Measurements from ENCODE around the gene ARF3. TPM values are rescaled to one million over a fixed set of nuclear protein-coding genes. Genes with fewer than 3 reads are reported as not detected.
"Not testable (repeated sequence)": the region's sequence is repeated elsewhere in the genome, so short reads cannot be mapped to it uniquely, and the experiment has no call there.

ARF3 gene
- total RNA-seq, 2 experiments from 2014 or later, result 58.3 to 67.6 TPM

- intact Hi-C loops (cut with micrococcal nuclease), result no loop called here
- peaks cover 48% of the 10 kb centered on the region for H3K4me1 Mint-ChIP-seq (ENCODE audit: low read depth)
- POLR2A ChIA-PET, result interaction anchor here (0.6 to 6.2 kb wide), 28 partner anchors 8 to 234 kb away, joined by 3 to 39 read pairs (median 4); partner anchors contain the start of genes ARF3, DDX23, PRKAG1 and RND1
Measured at GRCh38 chr12:48924617-48925303, 32.5 kb downstream of the ARF3 start.

GRCh38 chr12:48923117-48923516 lies 34.2 kb downstream of the ARF3 start:
- peaks cover 53% of the 10 kb centered on the region for H3K4me1 Mint-ChIP-seq (ENCODE audit: low read depth)
- no peaks in the 10 kb centered on the region for H3K9me3 Mint-ChIP-seq
- H3K4me3 Mint-ChIP-seq, result peak overlapping the region; percentile 88
- POLR2A ChIA-PET, result interaction anchor here (0.7 to 6.2 kb wide), 10 partner anchors 10 to 123 kb away, joined by 3 to 39 read pairs (median 6); partner anchors contain the start of genes ARF3, DDX23, RND1 and WNT1
- DNase-seq (no peak), ATAC-seq (no peak)
- TF ChIP-seq CTCF (IDR thresholded peaks at IDR 0.05), result no peak
- H3K27ac Mint-ChIP-seq, result peak overlapping the region; percentile 96
- CTCF ChIA-PET, result interaction anchor here (1.0 to 8.3 kb wide), 12 partner anchors 11 to 70 kb away, joined by 3 to 87 read pairs (median 17); partner anchors contain the start of genes ARF3 and DDX23
- H3K36me3 Mint-ChIP-seq (ENCODE audit: low read depth), result peaks cover 35% of the 10 kb centered on the region
- H3K27me3 Mint-ChIP-seq, result no peaks in the 10 kb centered on the region
- intact Hi-C loops (cut with micrococcal nuclease), result no loop called here

More at GRCh38 chr12:48924617-48925303, 32.5 kb downstream of the ARF3 start:
- CTCF ChIA-PET, result interaction anchor here (0.6 to 8.3 kb wide), 36 partner anchors 11 to 157 kb away, joined by 3 to 87 read pairs (median 5); partner anchors contain the start of genes ARF3, DDX23, RND1 and WNT1
- peak overlapping the region; percentile 96 for H3K27ac Mint-ChIP-seq
- H3K9me3 Mint-ChIP-seq, result no peaks in the 10 kb centered on the region
- no peaks in the 10 kb centered on the region for H3K27me3 Mint-ChIP-seq
- peak; percentile 85 for TF ChIP-seq CTCF (IDR thresholded peaks at IDR 0.05)
- DNase-seq, result peak; percentile 87
- H3K36me3 Mint-ChIP-seq (ENCODE audit: low read depth), result peaks cover 37% of the 10 kb centered on the region
- peak; percentile 76 for ATAC-seq
- H3K4me3 Mint-ChIP-seq, result peak overlapping the region; percentile 88

DNA sequence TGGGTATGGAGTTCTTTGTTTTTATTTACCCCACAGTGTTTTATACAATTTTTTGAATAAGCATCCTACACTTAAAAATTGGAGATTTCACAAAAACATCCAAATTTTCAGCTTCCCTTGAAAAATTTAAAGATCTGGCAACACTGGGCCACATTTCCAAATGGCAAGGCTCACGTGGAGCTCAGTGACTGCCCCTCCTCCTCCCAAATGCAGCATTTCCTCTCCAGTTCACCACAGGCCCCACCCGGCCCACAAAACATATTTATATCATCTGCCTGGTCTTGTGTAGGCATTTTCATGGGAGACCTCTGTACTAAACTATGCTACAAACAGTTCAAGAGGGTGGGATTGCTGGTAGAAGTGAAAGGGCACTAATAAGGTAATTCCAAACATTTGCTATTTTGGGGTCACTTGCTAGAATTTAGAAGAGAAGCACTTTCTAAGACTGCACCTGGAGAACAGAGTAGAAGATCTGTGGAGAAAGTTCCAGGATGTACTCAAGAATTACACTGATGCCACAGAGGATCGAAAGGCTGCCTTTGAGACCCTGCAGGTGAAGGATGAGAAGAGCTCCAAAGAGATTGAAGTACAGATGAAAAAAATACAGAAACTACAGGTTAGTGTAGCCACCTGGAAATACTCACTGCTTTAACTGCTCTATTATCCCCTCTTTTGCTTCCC lies 39.3 kb downstream of the ARF3 start:
- Mint-ChIP-seq H3K4me1 (ENCODE audit: low read depth) (peaks cover 34% of the 10 kb centered on the region), H3K27me3 (no peaks in the 10 kb centered on the region), H3K36me3 (ENCODE audit: low read depth) (peaks cover 27% of the 10 kb centered on the region), H3K27ac (peak overlapping the region; percentile 90), H3K4me3 (peak overlapping the region; percentile 51), H3K9me3 (no peaks in the 10 kb centered on the region)
- intact Hi-C loops (cut with micrococcal nuclease), result no loop called here
- ChIA-PET CTCF (interaction anchor here (0.6 to 2.0 kb wide), 7 partner anchors 14 to 65 kb away, joined by 3 to 6 read pairs (median 5); a partner anchor contains a TSS), POLR2A (no interaction called here)
- no peak for TF ChIP-seq CTCF (IDR thresholded peaks at IDR 0.05)
- ATAC-seq, result peak; percentile 72
- DNase-seq, result peak; percentile 59

DNA sequence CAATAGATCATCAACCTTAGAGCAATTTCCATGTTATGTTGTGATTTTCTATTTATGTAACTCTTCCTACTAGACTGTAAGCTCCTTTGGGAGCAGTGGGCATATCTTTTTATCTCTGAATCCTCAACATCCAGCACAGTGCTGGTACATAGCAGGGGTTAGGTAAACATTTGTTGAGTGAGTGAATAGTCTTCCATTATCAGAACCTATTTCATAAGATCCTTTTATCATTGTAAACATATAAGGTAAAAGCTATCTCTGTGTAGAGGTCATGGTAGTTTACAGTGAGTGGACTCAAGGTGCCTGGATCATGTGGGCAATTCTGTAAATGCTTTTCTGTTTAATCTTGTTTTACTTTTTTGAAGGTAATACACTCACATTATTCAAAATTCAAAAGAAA lies 47.1 kb downstream of the ARF3 start:
- DNase-seq (no peak), ATAC-seq (no peak)
- intact Hi-C loops (cut with micrococcal nuclease), result no loop called here
- ChIA-PET CTCF (interaction anchor here (1.4 to 5.6 kb wide), 3 partner anchors 13 to 78 kb away, joined by 7 to 43 read pairs (median 12); partner anchors contain the start of gene FKBP11), POLR2A (interaction anchor here (5.8 kb wide), 1 partner anchor 13 kb away, joined by 39 read pairs; the partner anchor contains the start of gene FKBP11)
- TF ChIP-seq CTCF (IDR thresholded peaks at IDR 0.05), result no peak
- Mint-ChIP-seq H3K9me3 (no peaks in the 10 kb centered on the region), H3K27me3 (no peaks in the 10 kb centered on the region), H3K4me3 (no peak overlapping the region), H3K36me3 (ENCODE audit: low read depth) (no peaks in the 10 kb centered on the region), H3K4me1 (ENCODE audit: low read depth) (no peaks in the 10 kb centered on the region), H3K27ac (no peak overlapping the region)

DNA sequence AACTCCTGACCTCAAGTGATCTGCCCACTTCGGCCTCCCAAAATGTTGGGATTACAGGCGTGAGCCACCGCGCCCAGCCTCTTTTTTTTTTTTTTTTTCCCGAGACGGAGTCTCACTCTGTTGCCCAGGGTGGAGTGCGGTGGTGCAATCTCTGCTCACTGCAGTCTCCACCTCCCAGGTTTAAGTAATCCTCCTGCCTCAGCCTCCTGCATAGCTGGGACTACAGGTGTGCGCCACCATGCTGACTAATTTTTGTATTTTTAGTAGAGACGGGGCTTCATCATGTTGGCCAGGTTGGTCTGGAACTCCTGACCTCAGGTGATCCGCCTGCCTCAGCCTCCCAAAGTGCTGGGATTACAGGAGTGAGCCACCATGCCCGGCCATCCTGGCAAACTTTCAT lies 47.6 kb downstream of the ARF3 start:
- H3K36me3 Mint-ChIP-seq (ENCODE audit: low read depth); H3K27ac Mint-ChIP-seq; DNase-seq; H3K27me3 Mint-ChIP-seq; H3K9me3 Mint-ChIP-seq; ATAC-seq; H3K4me1 Mint-ChIP-seq (ENCODE audit: low read depth); intact Hi-C loops (cut with micrococcal nuclease); H3K4me3 Mint-ChIP-seq: not testable (repeated sequence)
- CTCF ChIA-PET, result interaction anchor here (1.4 to 5.6 kb wide), 3 partner anchors 14 to 78 kb away, joined by 7 to 43 read pairs (median 12); partner anchors contain the start of gene FKBP11
- POLR2A ChIA-PET, result interaction anchor here (5.8 kb wide), 1 partner anchor 14 kb away, joined by 39 read pairs; the partner anchor contains the start of gene FKBP11

Measured in activated CD8-positive, alpha-beta T cell treated with anti-CD3 and anti-CD28 coated beads for 36 hours (primary cell).